CD4-positive, CD25-positive, alpha-beta regulatory T cell (primary cell): ENCODE results near the gene ITIH5. TPM values are rescaled to one million over a fixed set of nuclear protein-coding genes. Genes with fewer than 3 reads are reported as not detected.

Source experiments
- ATAC-seq, 2 donors: fragments of 150-1000 bp; cut with Tn5 transposase; one replicate each; pipeline ENCODE4 v1.10.0; 2021; ENCODE audit warnings: low read depth in 2 of 2, moderate number of reproducible peaks in 2 of 2, moderate library complexity in 1 of 2
- DNase-seq, 3 donors: peaks; one replicate each; pipeline versions ENCODE4 v3.0.0 to v3.0.0-alpha.2; 2012 to 2022; ENCODE audit warnings: mixed read lengths in 1 of 3
- H3K27ac ChIP-seq: one replicate; pipeline ENCODE4 v1.7.0; 2013; ENCODE audit warnings: mild to moderate bottlenecking, low read length; ENCODE audit not compliant: insufficient read depth, poor library complexity, severe bottlenecking
- H3K27me3 ChIP-seq: one replicate; pipeline ENCODE4 v1.7.0; 2013; ENCODE audit warnings: low read length; ENCODE audit not compliant: control insufficient read depth, insufficient read depth
- H3K36me3 ChIP-seq: one replicate; pipeline ENCODE4 v1.7.0; 2013; ENCODE audit warnings: mild to moderate bottlenecking, low read length, moderate library complexity; ENCODE audit not compliant: control insufficient read depth, insufficient read depth
- H3K4me1 ChIP-seq: 2 replicates; pipeline ENCODE4 v1.7.0; 2013; ENCODE audit warnings: mild to moderate bottlenecking, low read length; ENCODE audit not compliant: insufficient read depth, control insufficient read depth, poor library complexity, severe bottlenecking
- H3K4me3 ChIP-seq: one replicate; pipeline ENCODE4 v1.7.0; 2013; ENCODE audit warnings: low read depth, mild to moderate bottlenecking, low read length, moderate library complexity
- H3K9me3 ChIP-seq, 2 experiments: 1 replicate in 1 of 2; 2 replicates in 1 of 2; pipeline ENCODE4 v1.7.0; 2013; ENCODE audit warnings: low read length in 2 of 2, mild to moderate bottlenecking in 1 of 2, moderate library complexity in 1 of 2; ENCODE audit not compliant: control insufficient read depth in 2 of 2
- H3K27ac Mint-ChIP-seq, 3 donors: one replicate each; pipeline ENCODE4 v1.8.0; 2020 to 2022; ENCODE audit warnings: mild to moderate bottlenecking in 3 of 3, mixed read lengths in 3 of 3, moderate library complexity in 2 of 3
- H3K27me3 Mint-ChIP-seq: one replicate; pipeline ENCODE4 v1.8.0; 2022; ENCODE audit warnings: mild to moderate bottlenecking, mixed read lengths
- H3K36me3 Mint-ChIP-seq: one replicate; pipeline ENCODE4 v1.8.0; 2020; ENCODE audit warnings: mixed read lengths
- H3K4me1 Mint-ChIP-seq, 4 donors: one replicate each; pipeline ENCODE4 v1.8.0; 2020 to 2022; ENCODE audit warnings: mixed read lengths in 4 of 4, mild to moderate bottlenecking in 1 of 4
- H3K4me3 Mint-ChIP-seq, 4 donors: one replicate each; pipeline ENCODE4 v1.8.0; 2020 to 2022; ENCODE audit warnings: mild to moderate bottlenecking in 4 of 4, mixed read lengths in 4 of 4, moderate library complexity in 3 of 4
- H3K9me3 Mint-ChIP-seq, 7 donors: one replicate each; pipeline ENCODE4 v1.8.0; 2020 to 2022; ENCODE audit warnings: mixed read lengths in 7 of 7, mild to moderate bottlenecking in 3 of 7, moderate library complexity in 2 of 7
- polyA plus RNA-seq, 4 donors: library from polyadenylated mRNA; unstranded; fragments of 300-500 nt; fragmentation: Illumina TruSeq; gene quantifications; one replicate each; pipeline ENCODE4 v1.2.3, GENCODE V29; 2021
- total RNA-seq: library from RNA; stranded (reverse); gene quantifications from one replicate; pipeline ENCODE4 v1.2.3, GENCODE V29; 2022

Gene ITIH5
- total and polyA plus RNA-seq, 5 donors from 2014 or later: not detected

GRCh38 chr10:7618461-7618860, 48.3 kb downstream of the ITIH5 start:
- Mint-ChIP-seq H3K9me3 (no peaks in the 10 kb centered on the region), H3K36me3 (no peaks in the 10 kb centered on the region), H3K27me3 (peaks cover 13% of the 10 kb centered on the region), H3K4me1 (no peaks in the 10 kb centered on the region), H3K4me3 (no peak overlapping the region), H3K27ac (no peak overlapping the region)
- Histone ChIP-seq H3K9me3 (no peaks in the 10 kb centered on the region), H3K27ac (no peak overlapping the region), H3K4me3 (no peak overlapping the region), H3K36me3 (no peaks in the 10 kb centered on the region), H3K27me3 (no peaks in the 10 kb centered on the region), H3K4me1 (no peaks in the 10 kb centered on the region)
- no peak for DNase-seq
- ATAC-seq: no peak

GRCh38 chr10:7611909-7612308, 54.9 kb downstream of the ITIH5 start:
- H3K27ac ChIP-seq: no peak overlapping the region
- H3K4me3 Mint-ChIP-seq: no peak overlapping the region
- ATAC-seq: no peak
- no peaks in the 10 kb centered on the region for H3K9me3 Mint-ChIP-seq
- no peak overlapping the region for H3K27ac Mint-ChIP-seq
- H3K27me3 ChIP-seq: no peaks in the 10 kb centered on the region
- H3K27me3 Mint-ChIP-seq: peaks cover 9% of the 10 kb centered on the region
- H3K4me3 ChIP-seq: no peak overlapping the region
- H3K4me1 Mint-ChIP-seq: no peaks in the 10 kb centered on the region
- DNase-seq: no peak
- no peaks in the 10 kb centered on the region for H3K36me3 Mint-ChIP-seq
- no peaks in the 10 kb centered on the region for H3K9me3 ChIP-seq
- no peaks in the 10 kb centered on the region for H3K36me3 ChIP-seq
- no peaks in the 10 kb centered on the region for H3K4me1 ChIP-seq

GRCh38 chr10:7610651-7611389, 55.9 kb downstream of the ITIH5 start:
- Mint-ChIP-seq H3K4me3 (no peak overlapping the region), H3K27ac (no peak overlapping the region), H3K9me3 (no peaks in the 10 kb centered on the region), H3K4me1 (no peaks in the 10 kb centered on the region), H3K27me3 (peaks cover 4% of the 10 kb centered on the region), H3K36me3 (no peaks in the 10 kb centered on the region)
- DNase-seq (no peak), ATAC-seq (no peak)
- no peaks in the 10 kb centered on the region for H3K4me1 ChIP-seq
- H3K36me3 ChIP-seq: no peaks in the 10 kb centered on the region
- no peak overlapping the region for H3K27ac ChIP-seq
- H3K27me3 ChIP-seq: no peaks in the 10 kb centered on the region
- H3K9me3 ChIP-seq: no peaks in the 10 kb centered on the region
- H3K4me3 ChIP-seq: no peak overlapping the region

GRCh38 chr10:7610026-7610425, 56.7 kb downstream of the ITIH5 start:
- H3K9me3 ChIP-seq: no peaks in the 10 kb centered on the region
- no peaks in the 10 kb centered on the region for H3K4me1 ChIP-seq
- no peaks in the 10 kb centered on the region for H3K36me3 ChIP-seq
- DNase-seq (no peak), ATAC-seq (no peak)
- H3K27ac ChIP-seq: no peak overlapping the region
- Mint-ChIP-seq H3K4me3 (no peak overlapping the region), H3K27ac (no peak overlapping the region), H3K27me3 (peaks cover 4% of the 10 kb centered on the region), H3K4me1 (no peaks in the 10 kb centered on the region), H3K36me3 (no peaks in the 10 kb centered on the region), H3K9me3 (no peaks in the 10 kb centered on the region)
- H3K27me3 ChIP-seq: no peaks in the 10 kb centered on the region
- H3K4me3 ChIP-seq: no peak overlapping the region

- no peaks in the 10 kb centered on the region for H3K9me3 Mint-ChIP-seq
- no peak for ATAC-seq
Observed at GRCh38 chr10:7609556-7609955, 57.2 kb downstream of the ITIH5 start.

GRCh38 chr10:7608001-7608400, 58.8 kb downstream of the ITIH5 start:
- no peaks in the 10 kb centered on the region for H3K36me3 Mint-ChIP-seq
- no peaks in the 10 kb centered on the region for H3K9me3 Mint-ChIP-seq
- DNase-seq (no peak), ATAC-seq (no peak)
- H3K4me1 Mint-ChIP-seq: no peaks in the 10 kb centered on the region
- no peak overlapping the region for H3K4me3 Mint-ChIP-seq
- H3K36me3 ChIP-seq: no peaks in the 10 kb centered on the region
- H3K27ac ChIP-seq: no peak overlapping the region
- H3K27me3 ChIP-seq: no peaks in the 10 kb centered on the region
- peak overlapping the region in 1 of 3 donors; percentile 77 for H3K27ac Mint-ChIP-seq
- H3K27me3 Mint-ChIP-seq: no peaks in the 10 kb centered on the region
- H3K9me3 ChIP-seq: no peaks in the 10 kb centered on the region
- no peak overlapping the region for H3K4me3 ChIP-seq
- H3K4me1 ChIP-seq: no peaks in the 10 kb centered on the region

More at GRCh38 chr10:7609556-7609955, 57.2 kb downstream of the ITIH5 start:
- Histone ChIP-seq H3K9me3 (no peaks in the 10 kb centered on the region), H3K4me3 (no peak overlapping the region), H3K36me3 (no peaks in the 10 kb centered on the region), H3K4me1 (no peaks in the 10 kb centered on the region), H3K27me3 (no peaks in the 10 kb centered on the region), H3K27ac (no peak overlapping the region)
- DNase-seq: no peak
- H3K4me1 Mint-ChIP-seq: no peaks in the 10 kb centered on the region
- no peak overlapping the region for H3K4me3 Mint-ChIP-seq
- H3K27me3 Mint-ChIP-seq: peaks cover under 1% of the 10 kb centered on the region
- H3K27ac Mint-ChIP-seq: peak overlapping the region in 1 of 3 donors; percentile 9
- H3K36me3 Mint-ChIP-seq: no peaks in the 10 kb centered on the region

GRCh38 chr10:7606951-7607404, 59.8 kb downstream of the ITIH5 start:
- no peaks in the 10 kb centered on the region for H3K4me1 Mint-ChIP-seq

More at GRCh38 chr10:7606951-7607404, 59.8 kb downstream of the ITIH5 start:
- Histone ChIP-seq H3K4me3 (no peak overlapping the region), H3K27me3 (no peaks in the 10 kb centered on the region), H3K9me3 (no peaks in the 10 kb centered on the region), H3K36me3 (no peaks in the 10 kb centered on the region), H3K27ac (no peak overlapping the region), H3K4me1 (no peaks in the 10 kb centered on the region)
- H3K9me3 Mint-ChIP-seq: no peaks in the 10 kb centered on the region
- H3K27ac Mint-ChIP-seq: no peak overlapping the region
- ATAC-seq (no peak), DNase-seq (no peak)
- H3K27me3 Mint-ChIP-seq: peaks cover 4% of the 10 kb centered on the region
- H3K36me3 Mint-ChIP-seq: no peaks in the 10 kb centered on the region
- no peak overlapping the region for H3K4me3 Mint-ChIP-seq
